K562 (cell line): ENCODE results near the gene LOXHD1. TPM values are rescaled to one million over a fixed set of nuclear protein-coding genes. Genes with fewer than 3 reads are reported as not detected.

Experiments
- ATAC-seq: fragments of 200-7000 bp; cut with Tn5 transposase; 3 replicates; pipeline ENCODE4 v1.9.1; 2020; ENCODE audit warnings: moderate library complexity
- BruUV-seq: library from RNA; stranded (reverse); fragments of 400-500 nt; replicated peaks from 2 replicates; lab custom pipeline; 2021; lab: Mats Ljungman, UMichigan
- CTCF ChIA-PET: fragments of 300-600 bp; formaldehyde crosslinking; extraction: SDS; loops from one replicate; lab custom pipeline; 2021; ENCODE audit warnings: low intra/inter-chr PET ratio; lab: Yijun Ruan, JAX
- POLR2A ChIA-PET: fragments of 300-600, 350-650 bp; sonication (Branson Sonifier 250); formaldehyde crosslinking; extraction: SDS; loops from one replicate; lab custom pipeline; 2021; ENCODE audit warnings: antibody characterized with exemption, inconsistent platforms; lab: Yijun Ruan, JAX
- DNase-seq, 4 experiments: peaks; one replicate each; pipeline versions ENCODE4 v3.0.0 to v3.0.0-alpha.2; 2011 to 2018; ENCODE audit warnings: low spot score in 3 of 4, mixed read lengths in 3 of 4; ENCODE audit errors: extremely low read depth in 1 of 4
- FAIRE-seq: peaks from 2 replicates; lab custom pipeline; 2011; peaks lifted over from hg19 to GRCh38; lab: Jason Lieb, UNC
- H2AFZ ChIP-seq: 2 replicates; pipeline ENCODE4 v1.6.0; 2011; ENCODE audit warnings: low read depth, low read length, control low read depth, inconsistent platforms
- H3K27ac ChIP-seq: fragments of 200-600 bp; 3 replicates; pipeline ENCODE4 v1.8.0; 2011; ENCODE audit warnings: low read depth, mild to moderate bottlenecking, control low read depth, inconsistent platforms, low read length, moderate library complexity, mixed read lengths; ENCODE audit errors: extremely low read depth
- H3K27me3 ChIP-seq, 2 experiments: fragments of 300-600 bp in 1 of 2; 2 replicates in 1 of 2; 3 replicates in 1 of 2; pipeline versions ENCODE4 v1.6.0 to v1.8.0; 2011; ENCODE audit warnings: inconsistent platforms in 2 of 2, low read length in 2 of 2, mild to moderate bottlenecking in 1 of 2, mixed read lengths in 1 of 2, moderate library complexity in 1 of 2; ENCODE audit not compliant: control insufficient read depth in 2 of 2, insufficient read depth in 2 of 2
- H3K36me3 ChIP-seq: fragments of 300-600 bp; 3 replicates; pipeline ENCODE4 v1.8.0; 2011; ENCODE audit warnings: mild to moderate bottlenecking, low read length, inconsistent platforms; ENCODE audit not compliant: control insufficient read depth, insufficient read depth
- H3K4me1 ChIP-seq, 2 experiments: fragments of 200-600 bp in 1 of 2; replicated peaks in 1 of 2; 2 replicates in 1 of 2; 3 replicates in 1 of 2; pipeline versions ENCODE4 v1.5.1 to v1.8.0; 2011; ENCODE audit warnings: inconsistent platforms in 2 of 2, low read length in 2 of 2, mild to moderate bottlenecking in 1 of 2, mixed read lengths in 1 of 2, moderate library complexity in 1 of 2; ENCODE audit not compliant: control insufficient read depth in 2 of 2, insufficient read depth in 2 of 2
- H3K4me2 ChIP-seq: 2 replicates; pipeline ENCODE4 v1.6.1; 2011; ENCODE audit warnings: low read length, control low read depth, inconsistent platforms, mixed read lengths; ENCODE audit not compliant: insufficient read depth
- H3K4me3 ChIP-seq: fragments of 200-600 bp; sonication (generic), shearing (Covaris generic); 2 replicates; pipeline ENCODE4 v1.5.1; 2016; ENCODE audit warnings: control low read depth, inconsistent platforms
- H3K79me2 ChIP-seq: fragments of 200-600 bp; 3 replicates; pipeline ENCODE4 v1.8.0; 2011; ENCODE audit warnings: low read length, inconsistent platforms; ENCODE audit not compliant: control insufficient read depth, insufficient read depth
- H3K9ac ChIP-seq, 2 experiments: 2 replicates each; pipeline versions ENCODE4 v1.6.0 to v1.6.1; 2011; ENCODE audit warnings: low read depth in 2 of 2, low read length in 2 of 2, control low read depth in 1 of 2, inconsistent platforms in 1 of 2, mild to moderate bottlenecking in 1 of 2, mixed read lengths in 1 of 2; ENCODE audit not compliant: insufficient read depth in 1 of 2
- H3K9me1 ChIP-seq: one replicate; pipeline ENCODE4 v1.6.0; 2011; ENCODE audit warnings: inconsistent platforms, mild to moderate bottlenecking, low read length, moderate library complexity; ENCODE audit not compliant: control insufficient read depth, insufficient read depth
- H3K9me3 ChIP-seq: replicated peaks from 2 replicates; pipeline ENCODE4 v1.5.1; 2011; ENCODE audit warnings: low read depth, low read length, inconsistent platforms; ENCODE audit not compliant: control insufficient read depth, insufficient read depth
- H4K20me1 ChIP-seq: replicated peaks from 2 replicates; pipeline ENCODE4 v1.6.1; 2011; ENCODE audit warnings: low read length, inconsistent platforms, mixed read lengths; ENCODE audit not compliant: control insufficient read depth, insufficient read depth
- CEBPZ ChIP-seq: fragments of 150-350 bp; IDR thresholded peaks from 2 replicates; pipeline ENCODE4 v1.6.1; 2014; ENCODE audit warnings: low read depth, mild to moderate bottlenecking, low read length, borderline replicate concordance
- CGGBP1 ChIP-seq: fragments of 250-450 bp; sonication (Bioruptor Pico); IDR thresholded peaks from 2 replicates; pipeline ENCODE4 v1.9.0; 2021; ENCODE audit warnings: mild to moderate bottlenecking
- ELF4 ChIP-seq: fragments of 450-650 bp; formaldehyde crosslinking; IDR thresholded peaks from 2 replicates; pipeline ENCODE4 v1.4.0; 2022; ENCODE audit warnings: missing genetic modification characterization
- ELK1 ChIP-seq: sonication (generic); formaldehyde crosslinking; IDR thresholded peaks from 2 replicates; pipeline ENCODE4 v1.8.1; 2022; ENCODE audit warnings: missing genetic modification reagents
- GABPA ChIP-seq: fragments of 200-800 bp; sonication (Bioruptor generic); conservative IDR thresholded peaks from 2 replicates; pipeline ENCODE4 v1.6.1; 2016; ENCODE audit warnings: low read depth, missing genetic modification characterization, missing compliant biosample characterization
- HBP1 ChIP-seq: fragments of 450-650 bp; formaldehyde crosslinking; IDR thresholded peaks from 2 replicates; pipeline ENCODE4 v1.4.0; 2022; ENCODE audit warnings: missing genetic modification characterization
- HDAC2 ChIP-seq: fragments of 450-650 bp; IDR thresholded peaks from 2 replicates; pipeline ENCODE4 v1.6.1; 2016; ENCODE audit warnings: mild to moderate bottlenecking
- MCM5 ChIP-seq: fragments of 450-650 bp; IDR thresholded peaks from 2 replicates; pipeline ENCODE4 v1.6.1; 2016; ENCODE audit warnings: low read depth
- MITF ChIP-seq: IDR thresholded peaks from 2 replicates; pipeline ENCODE4 v1.6.1; 2014; ENCODE audit warnings: antibody characterized with exemption
- TOE1 ChIP-seq, 2 experiments: fragments of 450-650 bp in 1 of 2; sonication (generic) in 1 of 2; formaldehyde crosslinking in 1 of 2; IDR thresholded peaks; 2 replicates each; pipeline versions ENCODE4 v1.7.1 to v1.8.0; 2016 to 2022; ENCODE audit warnings: borderline replicate concordance in 2 of 2, mild to moderate bottlenecking in 2 of 2, antibody characterized with exemption in 1 of 2, inconsistent platforms in 1 of 2, low read depth in 1 of 2, missing genetic modification reagents in 1 of 2, moderate library complexity in 1 of 2
- ZNF277 ChIP-seq: fragments of 250-450 bp; sonication (Bioruptor Pico); IDR thresholded peaks from 2 replicates; pipeline ENCODE4 v1.8.0; 2022; ENCODE audit warnings: inconsistent platforms, mild to moderate bottlenecking, moderate library complexity, borderline replicate concordance
- ZNF408 ChIP-seq: fragments of 250-450 bp; sonication (Bioruptor Pico); IDR thresholded peaks from 2 replicates; pipeline ENCODE4 v1.4.0; 2020; ENCODE audit warnings: low read depth, mild to moderate bottlenecking, moderate library complexity
- ZNF75A ChIP-seq: fragments of 450-650 bp; formaldehyde crosslinking; IDR thresholded peaks from 2 replicates; pipeline ENCODE4 v1.4.0; 2020; ENCODE audit warnings: mild to moderate bottlenecking
- WGBS: fragments of 100-300 bp; shearing (Covaris generic); methylation state at CpG from one replicate; pipeline ENCODE4 v1.1.6; 2016; ENCODE audit warnings: low coverage, mixed read lengths; ENCODE audit not compliant: insufficient coverage; ENCODE audit errors: missing lambda C conversion rate; 5-methylcytosine and 5-hydroxymethylcytosine counted together
- in situ Hi-C: fragments of 300-500 bp; cut with MboI; formaldehyde crosslinking; loops from 4 replicates; pipeline ENCODE4 v1.15.0; 2018; ENCODE audit warnings: inconsistent platforms, mixed read lengths
- intact Hi-C: fragments of 100-400 bp; cut with micrococcal nuclease; formaldehyde crosslinking; loops from 2 replicates; pipeline ENCODE4 v1.14.2; 2022
- polyA plus RNA-seq, 8 experiments: library from polyadenylated mRNA; depleted of rRNA in 4 of 8; stranded (reverse) in 5 of 8; unstranded in 3 of 8; fragments of >200 nt; fragmentation: Nextera tagmentation in 2 of 8; fragmentation: Illumina TruSeq in 1 of 8; extraction: Ambion mirVana in 2 of 8; extraction: Trizol in 1 of 8; gene quantifications; 2 replicates each; pipeline versions ENCODE4 v1.2.1 to v1.2.3, GENCODE V29; 2011 to 2014; ENCODE audit warnings: inconsistent platforms in 1 of 8, missing spikeins in 1 of 8
- total RNA-seq, 7 experiments: library from RNA; depleted of rRNA in 6 of 7; stranded (reverse); fragments of >200 nt in 6 of 7; fragmentation: Illumina TruSeq in 2 of 7; extraction: Trizol in 2 of 7; gene quantifications; 2 replicates each; pipeline versions ENCODE4 v1.2.1 to v1.2.3, GENCODE V29; 2011 to 2021; ENCODE audit warnings: low replicate concordance in 1 of 7

Gene LOXHD1
- total and polyA plus RNA-seq, 9 of the 15 experiments (the other 6 are each of a cell fraction or from before 2014, with no cell fraction given) = not detected

GRCh38 chr18:46437061-46437460, 220.0 kb downstream of the LOXHD1 start:
- Histone ChIP-seq H3K4me1 (peaks cover 0 to 13% of the 10 kb centered on the region in 2 experiments; a peak in 3 of 5 replicates), H3K27ac (no peak overlapping the region), H3K4me3 (no peak overlapping the region), H3K79me2 (no peaks in the 10 kb centered on the region), H3K9me3 (no peaks in the 10 kb centered on the region), H4K20me1 (no peaks in the 10 kb centered on the region; the same call in 1 of the 2 replicates), H3K9ac (no peak overlapping the region), H3K4me2 (no peak overlapping the region), H3K36me3 (no peaks in the 10 kb centered on the region), H3K9me1 (no peaks in the 10 kb centered on the region), H3K27me3 (no peaks in the 10 kb centered on the region), H2AFZ (no peak overlapping the region)
- 18% methylated on average over 4 of the region's 5 CpGs for WGBS
- DNase-seq = no peak
- CTCF ChIA-PET = no interaction called here
- no peak for FAIRE-seq
- no TSS peak for BruUV-seq
- ATAC-seq = no peak
- POLR2A ChIA-PET = interaction anchor here (1.0 kb wide), 1 partner anchor 10 kb away, joined by 5 read pairs; no protein-coding TSS in a partner anchor
- intact Hi-C loops = no loop called here
- in situ Hi-C loops = no loop called here
- TF ChIP-seq MITF (no peak), MCM5 (no peak), ELK1 (CRISPR knock-in tag) (no peak), HBP1 (no peak), HDAC2 (no peak), ELF4 (CRISPR knock-in tag) (no peak), CEBPZ (no peak), TOE1 (IDR thresholded peaks at IDR 0.05; ENCODE audit: borderline replicate concordance) (no peak), TOE1 (CRISPR knock-in tag; IDR thresholded peaks at IDR 0.05; ENCODE audit: borderline replicate concordance, low read depth) (no peak), ZNF277 (CRISPR knock-in tag) (no peak), ZNF408 (CRISPR knock-in tag) (no peak), CGGBP1 (no peak), ZNF75A (CRISPR knock-in tag) (no peak), GABPA (tag) (no peak)
